Heart left ventricle (tissue), 16 donors: ENCODE data around the gene CPN1. TPM values are rescaled to one million over a fixed set of nuclear protein-coding genes. Genes with fewer than 3 reads are reported as not detected.
A peak's percentile ranks its signal among the peaks of the same experiment; 100 is the strongest.

Experiments
- ATAC-seq, 4 donors: fragments of 200-7000 bp; cut with Tn5 transposase; one replicate each; pipeline ENCODE4 v1.9.1; 2020 to 2022; ENCODE audit warnings: moderate library complexity in 4 of 4, mild to moderate bottlenecking in 3 of 4, moderate number of reproducible peaks in 1 of 4
- DNase-seq, 5 donors: peaks; one replicate each; pipeline ENCODE4 v3.0.0-alpha.2; 2020
- H3K27ac ChIP-seq, 12 donors: fragments of 200-600 bp; sonication (generic) in 4 of 12; one replicate each; pipeline versions ENCODE4 v1.5.0 to v1.8.0; 2016 to 2022; ENCODE audit warnings: mild to moderate bottlenecking in 2 of 12
- H3K27me3 ChIP-seq, 9 donors: fragments of 200-600 bp; sonication (generic) in 2 of 9; one replicate each; pipeline versions ENCODE4 v1.5.1 to v1.8.0; 2016 to 2022; ENCODE audit warnings: mild to moderate bottlenecking in 3 of 9
- H3K36me3 ChIP-seq, 9 donors: fragments of 200-600 bp; sonication (generic) in 2 of 9; one replicate each; pipeline versions ENCODE4 v1.5.0 to v1.8.0; 2018 to 2022; ENCODE audit warnings: mild to moderate bottlenecking in 2 of 9
- H3K4me1 ChIP-seq, 12 donors: fragments of 200-600 bp; sonication (generic) in 4 of 12; one replicate each; pipeline versions ENCODE4 v1.5.0 to v1.8.0; 2016 to 2022; ENCODE audit warnings: mild to moderate bottlenecking in 3 of 12
- H3K4me3 ChIP-seq, 12 donors: fragments of 200-600 bp; sonication (generic) in 4 of 12; one replicate each; pipeline versions ENCODE4 v1.5.0 to v1.8.0; 2017 to 2022; ENCODE audit warnings: mild to moderate bottlenecking in 9 of 12, moderate library complexity in 4 of 12
- H3K9me3 ChIP-seq, 12 donors: fragments of 200-600 bp; sonication (generic) in 4 of 12; one replicate each; pipeline versions ENCODE4 v1.5.0 to v1.8.0; 2016 to 2022; ENCODE audit warnings: mild to moderate bottlenecking in 1 of 12
- POLR2A ChIP-seq, 2 donors: fragments of 450-650 bp; IDR thresholded peaks; one replicate each; pipeline ENCODE4 v1.6.1; 2017; ENCODE audit warnings: antibody characterized with exemption in 2 of 2, mild to moderate bottlenecking in 2 of 2, moderate library complexity in 2 of 2
- WGBS, 4 donors: extraction: QIAGEN DNeasy Blood & Tissue Kit in 2 of 4; methylation state at CpG; one replicate each; pipeline versions ENCODE4 v1.1.5 to v1.1.7; 2013 to 2018; 5-methylcytosine and 5-hydroxymethylcytosine counted together
- intact Hi-C, 10 donors: fragments of 100-400 bp; cut with DNase I; formaldehyde crosslinking; loops; one replicate each; pipeline versions ENCODE4 v1.11.1 to v1.14.2; 2022
- polyA plus RNA-seq, 2 donors: library from polyadenylated mRNA; stranded (reverse); fragments of 200-250 nt; gene quantifications; one replicate each; pipeline ENCODE4 v1.2.3, GENCODE V29; 2013
- total RNA-seq, 9 donors: library from RNA; depleted of rRNA in 2 of 9; stranded (reverse); fragments of >200 nt in 2 of 9; fragmentation: NEBNext Ultra II Directional in 3 of 9; extraction: Animal tissue kit (Norgen Biotek cat#: 25700) in 3 of 9; gene quantifications; one replicate each; pipeline versions ENCODE4 v1.1.0 to v1.2.4, GENCODE V29; 2016 to 2023
- TF ChIP-seq, protein P1 (sequence below), 12 donors: fragments of 200-600 bp; sonication (generic) in 4 of 12; IDR thresholded peaks; one replicate each; pipeline versions ENCODE4 v1.5.0 to v1.8.0; 2018 to 2022; ENCODE audit warnings: antibody characterized with exemption in 12 of 12, mild to moderate bottlenecking in 5 of 12
- donor health status: ischemic (EF 13 %, LVEDD 7.1; RV severe dilation, severe dysfunction).
- donor health status: healthy with polysubstance abuse.
- donor health status: DM: no; HTN: yes; CAD: no.
- donor health status: DM: no; HTN: no; CAD: no.
- donor health status: ischemic (EF 25% LVEDD 6.9; RV normal size, moderate dysfunction).
- donor health status: ischemic (EF 25% LVEDD 5.7; RV mildly dilated, moderate dysfunction).
- donor health status: healthy.
- donor health status: DM: yes; HTN: yes; CAD: no.
- donor health status: ischemic (EF 35%, LVEDD 5.7; RV mildly dilated, moderate dysfunction).
- donor health status: nonischemic (EF 11% LVEDD 7.7; RV severe dilation, severe dysfunction).
- donor health status: DM: yes; HTN: yes; CAD: no.
- donor health status: PGD.
- donor health status: ischemic (EF 29% LVEDD 5.4; RV normal size, mild dysfunction).
- donor health status: nonischemic (EF 23%, LVEDD 6.1; RV moderate dilation, normal function).

Gene CPN1
- total and polyA plus RNA-seq, 11 donors = not detected

DNA sequence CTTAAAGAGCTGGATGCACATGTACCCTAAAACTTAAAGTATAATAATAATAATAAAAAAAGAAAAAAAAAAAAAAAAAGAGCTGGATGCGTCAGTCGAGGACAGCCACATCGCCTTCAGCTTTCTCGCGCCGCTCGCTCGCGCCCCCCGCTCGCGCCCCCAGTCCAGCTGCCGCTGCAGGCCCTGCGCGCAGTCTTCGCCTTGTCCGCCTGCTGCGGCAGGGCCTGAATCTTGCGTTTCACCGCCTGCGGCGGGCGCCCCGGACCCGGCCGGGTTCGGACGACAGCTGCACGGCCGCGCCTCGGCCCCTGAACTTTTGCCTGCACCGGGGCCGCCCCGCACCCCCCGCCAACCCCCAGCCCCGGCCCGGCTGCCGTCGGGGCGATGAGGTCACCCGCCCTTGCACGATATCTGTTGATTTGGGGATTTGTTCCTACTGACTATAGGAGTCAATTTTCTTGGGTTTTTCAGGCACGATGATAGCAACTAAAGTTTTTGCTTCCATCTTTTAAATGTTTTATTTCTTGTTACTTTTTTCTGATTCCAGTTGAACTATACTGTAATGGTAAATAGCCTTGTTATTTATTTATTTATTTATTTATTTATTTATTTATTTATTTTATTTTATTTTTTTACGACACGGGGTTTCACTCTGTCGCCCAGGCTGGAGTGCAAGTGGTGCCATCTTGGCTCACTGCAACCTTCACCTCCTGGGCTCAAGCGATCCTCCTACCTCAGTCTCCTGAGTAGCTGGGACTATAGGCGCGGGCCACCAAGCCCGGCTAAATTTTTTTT is 33.5 kb upstream of the CPN1 start:
- peak overlapping the region in 3 of 12 donors; percentile 2 to 17 (median 11) for H3K4me3 ChIP-seq

GRCh38 chr10:100114460-100114859 is 32.8 kb upstream of the CPN1 start:
- Histone ChIP-seq H3K27ac (no peak overlapping the region), H3K4me3 (no peak overlapping the region), H3K36me3 (no peaks in the 10 kb centered on the region), H3K27me3 (peaks cover 1 to 27% (median 18%) of the 10 kb centered on the region in 9 donors), H3K4me1 (peaks cover 0 to 2% (median 0%) of the 10 kb centered on the region in 12 donors), H3K9me3 (no peaks in the 10 kb centered on the region)
- intact Hi-C loops = no loop called here
- no peak for DNase-seq
- TF ChIP-seq, protein P1, sequence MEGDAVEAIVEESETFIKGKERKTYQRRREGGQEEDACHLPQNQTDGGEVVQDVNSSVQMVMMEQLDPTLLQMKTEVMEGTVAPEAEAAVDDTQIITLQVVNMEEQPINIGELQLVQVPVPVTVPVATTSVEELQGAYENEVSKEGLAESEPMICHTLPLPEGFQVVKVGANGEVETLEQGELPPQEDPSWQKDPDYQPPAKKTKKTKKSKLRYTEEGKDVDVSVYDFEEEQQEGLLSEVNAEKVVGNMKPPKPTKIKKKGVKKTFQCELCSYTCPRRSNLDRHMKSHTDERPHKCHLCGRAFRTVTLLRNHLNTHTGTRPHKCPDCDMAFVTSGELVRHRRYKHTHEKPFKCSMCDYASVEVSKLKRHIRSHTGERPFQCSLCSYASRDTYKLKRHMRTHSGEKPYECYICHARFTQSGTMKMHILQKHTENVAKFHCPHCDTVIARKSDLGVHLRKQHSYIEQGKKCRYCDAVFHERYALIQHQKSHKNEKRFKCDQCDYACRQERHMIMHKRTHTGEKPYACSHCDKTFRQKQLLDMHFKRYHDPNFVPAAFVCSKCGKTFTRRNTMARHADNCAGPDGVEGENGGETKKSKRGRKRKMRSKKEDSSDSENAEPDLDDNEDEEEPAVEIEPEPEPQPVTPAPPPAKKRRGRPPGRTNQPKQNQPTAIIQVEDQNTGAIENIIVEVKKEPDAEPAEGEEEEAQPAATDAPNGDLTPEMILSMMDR (IDR thresholded peaks at IDR 0.05) = no peak
- TF ChIP-seq POLR2A (IDR thresholded peaks at IDR 0.05) = no peak
- ATAC-seq = no peak
- 86 to 90% (median 88%) methylated on average over 13 of the region's 13 CpGs for WGBS, 4 donors

More for the DNA sequence above, 33.5 kb upstream of the CPN1 start:
- no peaks in the 10 kb centered on the region for H3K36me3 ChIP-seq
- no peaks in the 10 kb centered on the region for H3K9me3 ChIP-seq
- TF ChIP-seq POLR2A (IDR thresholded peaks at IDR 0.05) = no peak
- TF ChIP-seq, protein P1 (IDR thresholded peaks at IDR 0.05) = no peak
- intact Hi-C loops = no loop called here
- 19 to 21% (median 20%) methylated on average over 48 to 51 of the region's 51 CpGs for WGBS, 4 donors
- DNase-seq (no peak), ATAC-seq (no peak)
- peaks cover 2 to 27% (median 18%) of the 10 kb centered on the region in 9 donors for H3K27me3 ChIP-seq
- H3K4me1 ChIP-seq = peaks cover 0 to 2% (median 0%) of the 10 kb centered on the region in 12 donors
- no peak overlapping the region for H3K27ac ChIP-seq

GRCh38 chr10:100109670-100110069 is 28.0 kb upstream of the CPN1 start:
- H3K9me3 ChIP-seq = no peaks in the 10 kb centered on the region
- WGBS, 4 donors = 34 to 43% (median 40%) methylated on average over 3 of the region's 3 CpGs
- no peak for ATAC-seq
- TF ChIP-seq POLR2A (IDR thresholded peaks at IDR 0.05) = no peak
- TF ChIP-seq, protein P1 (IDR thresholded peaks at IDR 0.05) = no peak
- no peaks in the 10 kb centered on the region for H3K36me3 ChIP-seq
- DNase-seq = no peak
- no peaks in the 10 kb centered on the region for H3K4me1 ChIP-seq
- H3K27ac ChIP-seq = no peak overlapping the region
- H3K4me3 ChIP-seq = no peak overlapping the region
- H3K27me3 ChIP-seq = peaks cover 0 to 2% (median 0%) of the 10 kb centered on the region in 9 donors
- intact Hi-C loops = no loop called here

- Histone ChIP-seq H3K4me3 (no peak overlapping the region), H3K27me3 (peaks cover 0 to 14% (median 0%) of the 10 kb centered on the region in 9 donors), H3K36me3 (no peaks in the 10 kb centered on the region), H3K9me3 (no peaks in the 10 kb centered on the region), H3K4me1 (no peaks in the 10 kb centered on the region), H3K27ac (no peak overlapping the region)
- 80 to 90% (median 83%) methylated on average over 11 of the region's 11 CpGs for WGBS, 4 donors
- no peak for DNase-seq
- no peak for ATAC-seq
- TF ChIP-seq, protein P1 (IDR thresholded peaks at IDR 0.05) = no peak
- TF ChIP-seq POLR2A (IDR thresholded peaks at IDR 0.05) = no peak
- intact Hi-C loops = no loop called here
These were observed 25.2 kb upstream of the CPN1 start for GRCh38 chr10:100106865-100107264.
